GM12878 (cell line): Measurements from ENCODE around the gene CWC27. TPM values are rescaled to one million over a fixed set of nuclear protein-coding genes. Genes with fewer than 3 reads are reported as not detected.

Source experiments
- ATAC-seq: fragments of 200-7000 bp; cut with Tn5 transposase; 3 replicates; pipeline ENCODE4 v1.9.1; 2020; ENCODE audit warnings: mild to moderate bottlenecking, moderate library complexity
- BruUV-seq: library from RNA; stranded (reverse); fragments of 400-500 nt; replicated peaks from 2 replicates; lab custom pipeline; 2021; lab: Mats Ljungman, UMichigan
- CTCF ChIA-PET: fragments of 300-600 bp; sonication (Branson Sonifier 250); formaldehyde crosslinking; extraction: SDS; loops from one replicate; lab custom pipeline; 2021; ENCODE audit warnings: inconsistent platforms; lab: Yijun Ruan, JAX
- POLR2A ChIA-PET: fragments of 350-600 bp; formaldehyde crosslinking; extraction: SDS; loops from one replicate; lab custom pipeline; 2021; ENCODE audit warnings: inconsistent platforms; lab: Charles Lee
- RAD21 ChIA-PET: fragments of 300-600 bp; sonication (Branson Sonifier 250); formaldehyde crosslinking; loops from one replicate; lab custom pipeline; 2023; ENCODE audit warnings: antibody characterized with exemption; ENCODE audit not compliant: unreplicated experiment; lab: Charles Lee
- SMC1A ChIA-PET: fragments of 300-600 bp; sonication (Branson Sonifier 250); formaldehyde crosslinking; loops from one replicate; lab custom pipeline; 2023; ENCODE audit not compliant: unreplicated experiment, uncharacterized antibody; lab: Charles Lee
- DNase-seq: peaks from one replicate; pipeline ENCODE4 v3.0.0-alpha.2; 2011; ENCODE audit warnings: low read depth, low spot score
- FAIRE-seq: peaks from 3 replicates; lab custom pipeline; 2011; peaks lifted over from hg19 to GRCh38; lab: Jason Lieb, UNC
- H2AFZ ChIP-seq: 2 replicates; pipeline ENCODE4 v1.6.0; 2011; ENCODE audit warnings: low read depth, low read length, control low read depth; ENCODE audit not compliant: control insufficient read depth
- H3K27ac ChIP-seq: 2 replicates; pipeline ENCODE4 v1.5.1; 2011; ENCODE audit warnings: control low read depth; ENCODE audit not compliant: control insufficient read depth, insufficient read depth
- H3K27me3 ChIP-seq, 2 experiments: replicated peaks in 1 of 2; 2 replicates each; pipeline versions ENCODE4 v1.6.0 to v1.6.1; 2011; ENCODE audit warnings: low read length in 1 of 2; ENCODE audit not compliant: control insufficient read depth in 2 of 2, insufficient read depth in 2 of 2
- H3K36me3 ChIP-seq, 2 experiments: 2 replicates each; pipeline ENCODE4 v1.5.1; 2011; ENCODE audit warnings: low read length in 1 of 2; ENCODE audit not compliant: control insufficient read depth in 2 of 2, insufficient read depth in 2 of 2
- H3K4me1 ChIP-seq: 2 replicates; pipeline ENCODE4 v1.6.1; 2011; ENCODE audit warnings: mild to moderate bottlenecking, low read length, moderate library complexity, mixed read lengths; ENCODE audit not compliant: control insufficient read depth, insufficient read depth
- H3K4me2 ChIP-seq: 2 replicates; pipeline ENCODE4 v1.6.0; 2011; ENCODE audit warnings: control low read depth; ENCODE audit not compliant: control insufficient read depth, insufficient read depth
- H3K4me3 ChIP-seq: fragments of 200-600 bp; sonication (generic); 2 replicates; pipeline ENCODE4 v1.5.1; 2016
- H3K79me2 ChIP-seq: 2 replicates; pipeline ENCODE4 v1.6.0; 2011; ENCODE audit warnings: low read length; ENCODE audit not compliant: control insufficient read depth, insufficient read depth
- H3K9ac ChIP-seq: 2 replicates; pipeline ENCODE4 v1.8.0; 2011; ENCODE audit warnings: low read length, control low read depth, mixed read lengths; ENCODE audit not compliant: control insufficient read depth, insufficient read depth
- H3K9me3 ChIP-seq: replicated peaks from 3 replicates; pipeline ENCODE4 v1.5.1; 2011; ENCODE audit warnings: mild to moderate bottlenecking, low read length; ENCODE audit not compliant: control insufficient read depth, insufficient read depth
- H4K20me1 ChIP-seq: 2 replicates; pipeline ENCODE4 v1.6.0; 2011; ENCODE audit not compliant: control insufficient read depth, insufficient read depth
- FOXM1 ChIP-seq: IDR thresholded peaks from 2 replicates; pipeline ENCODE4 v1.6.1; 2012; ENCODE audit warnings: low read depth, mild to moderate bottlenecking, inconsistent platforms, low read length, moderate library complexity
- HSF1 ChIP-seq: fragments of 150-350 bp; IDR thresholded peaks from 2 replicates; pipeline ENCODE4 v1.6.1; 2014; ENCODE audit warnings: mild to moderate bottlenecking, low read depth, low read length
- MXI1 ChIP-seq: fragments of 150-350 bp; IDR thresholded peaks from 2 replicates; pipeline ENCODE4 v1.6.1; 2011; ENCODE audit warnings: low read depth, mild to moderate bottlenecking, inconsistent platforms, low read length, improper control_type of control experiment
- RAD51 ChIP-seq: fragments of 450-650 bp; IDR thresholded peaks from 2 replicates; pipeline ENCODE4 v1.6.1; 2016; ENCODE audit warnings: moderate library complexity, mild to moderate bottlenecking, inconsistent platforms
- USF2 ChIP-seq: IDR thresholded peaks from 2 replicates; pipeline ENCODE4 v1.6.1; 2011; ENCODE audit warnings: low read depth, low read length, improper control_type of control experiment, borderline replicate concordance
- WGBS: methylation state at CpG from one replicate; pipeline ENCODE4 v1.1.6; 2016; ENCODE audit warnings: low lambda C conversion rate; ENCODE audit not compliant: insufficient replicate concordance, insufficient coverage; ENCODE audit errors: missing lambda C conversion rate; 5-methylcytosine and 5-hydroxymethylcytosine counted together
- in situ Hi-C: fragments of 300-500 bp; cut with MboI; formaldehyde crosslinking; loops from 9 replicates; pipeline ENCODE4 v1.14.3; 2018; ENCODE audit warnings: mixed read lengths
- intact Hi-C: fragments of 100-400 bp; cut with micrococcal nuclease; formaldehyde crosslinking; loops from one replicate; pipeline ENCODE4 v1.14.2; 2022; ENCODE audit not compliant: unreplicated experiment
- polyA plus RNA-seq, 11 experiments: library from polyadenylated mRNA; depleted of rRNA in 4 of 11; unstranded in 6 of 11; stranded (reverse) in 5 of 11; fragments of >200 nt; fragmentation: Nextera tagmentation in 4 of 11; fragmentation: Illumina TruSeq in 1 of 11; extraction: Ambion mirVana in 4 of 11; extraction: Trizol in 1 of 11; gene quantifications; 1 replicate in 1 of 11; 2 replicates in 10 of 11; pipeline versions ENCODE4 v1.2.1 to v1.2.3, GENCODE V29; 2011 to 2016; ENCODE audit warnings: inconsistent platforms in 2 of 11, missing spikeins in 2 of 11, low read depth in 1 of 11
- total RNA-seq, 4 experiments: library from RNA; depleted of rRNA in 3 of 4; stranded (reverse); fragments of >200 nt in 3 of 4; fragmentation: Illumina TruSeq in 1 of 4; extraction: Trizol in 1 of 4; gene quantifications; 2 replicates each; pipeline versions ENCODE4 v1.2.1 to v1.2.3, GENCODE V29; 2013 to 2021

CWC27 gene
- total and polyA plus RNA-seq, 10 of the 15 experiments (the other 5 are each of a cell fraction or from before 2014, with no cell fraction given): 21.7 to 61.9 (median 47.0) TPM

DNA sequence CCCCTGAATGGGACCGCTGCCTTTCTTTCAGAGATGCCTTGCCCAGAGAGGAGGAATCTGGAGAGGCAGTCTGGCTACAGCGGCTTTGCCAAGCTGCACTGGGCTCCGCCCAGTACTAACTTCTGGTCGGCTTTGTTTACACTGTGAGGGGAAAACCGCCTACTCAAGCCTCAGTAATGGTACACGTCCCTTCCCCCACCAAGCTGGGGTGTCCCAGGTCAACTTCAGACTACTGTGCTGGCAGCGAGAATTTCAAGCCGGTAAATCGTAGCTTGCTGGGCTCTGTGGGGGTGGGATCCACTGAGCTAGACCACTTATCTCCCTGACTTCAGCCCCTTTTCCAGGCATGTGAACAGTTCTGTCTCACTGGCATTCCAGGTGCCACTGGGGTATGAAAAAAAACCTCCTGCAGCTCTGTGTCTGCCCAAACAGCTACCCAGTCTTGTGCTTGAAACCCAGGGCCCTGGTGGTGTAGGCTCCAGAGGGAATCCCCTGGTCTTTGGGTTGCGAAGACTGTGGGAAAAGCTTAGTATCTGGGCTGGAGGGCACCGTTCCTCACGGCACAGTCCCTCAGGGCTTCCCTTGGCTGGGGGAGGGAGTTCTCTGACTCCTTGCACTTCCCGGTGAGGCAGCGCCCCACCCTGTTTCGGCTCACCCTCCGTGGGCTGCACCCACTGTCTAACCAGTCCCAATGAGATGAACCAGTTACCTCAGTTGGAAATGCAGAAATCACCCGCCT, 171.2 kb downstream of the CWC27 start:
- Histone ChIP-seq H3K4me1 (no peaks in the 10 kb centered on the region), H3K79me2 (no peaks in the 10 kb centered on the region), H3K4me2 (no peak overlapping the region), H3K9ac (no peak overlapping the region), H3K27me3 (no peaks in the 10 kb centered on the region), H4K20me1 (no peaks in the 10 kb centered on the region), H3K4me3 (no peak overlapping the region), H3K36me3 (no peaks in the 10 kb centered on the region), H3K27ac (no peak overlapping the region), H2AFZ (no peak overlapping the region), H3K9me3 (no peaks in the 10 kb centered on the region)
- DNase-seq: no peak
- ChIA-PET SMC1A (interaction anchor here (0.7 to 1.4 kb wide), 3 partner anchors 11 to 108 kb away, joined by 3 to 4 read pairs (median 3); no protein-coding TSS in a partner anchor), RAD21 (no interaction called here), CTCF (interaction anchor here (0.8 kb wide), 1 partner anchor 341 kb away, joined by 4 read pairs; no protein-coding TSS in a partner anchor), POLR2A (no interaction called here)
- TF ChIP-seq USF2 (no peak), MXI1 (no peak), HSF1 (no peak), FOXM1 (no peak), RAD51 (no peak)
- FAIRE-seq: no peak
- 97% methylated on average over 17 of the region's 17 CpGs for WGBS
- in situ Hi-C loops (no loop called here), intact Hi-C loops (no loop called here)
- no peak for ATAC-seq
- BruUV-seq: no TSS peak
